ENCODE measurements around the gene DCAF17. TPM values are rescaled to one million over a fixed set of nuclear protein-coding genes. Genes with fewer than 3 reads are reported as not detected.

The DCAF17 gene
- total RNA-seq, 3 donors from 2014 or later (not counting 1 experiment from before 2014, with no cell fraction given), result 20.0 to 33.8 (median 30.7) TPM

DNA sequence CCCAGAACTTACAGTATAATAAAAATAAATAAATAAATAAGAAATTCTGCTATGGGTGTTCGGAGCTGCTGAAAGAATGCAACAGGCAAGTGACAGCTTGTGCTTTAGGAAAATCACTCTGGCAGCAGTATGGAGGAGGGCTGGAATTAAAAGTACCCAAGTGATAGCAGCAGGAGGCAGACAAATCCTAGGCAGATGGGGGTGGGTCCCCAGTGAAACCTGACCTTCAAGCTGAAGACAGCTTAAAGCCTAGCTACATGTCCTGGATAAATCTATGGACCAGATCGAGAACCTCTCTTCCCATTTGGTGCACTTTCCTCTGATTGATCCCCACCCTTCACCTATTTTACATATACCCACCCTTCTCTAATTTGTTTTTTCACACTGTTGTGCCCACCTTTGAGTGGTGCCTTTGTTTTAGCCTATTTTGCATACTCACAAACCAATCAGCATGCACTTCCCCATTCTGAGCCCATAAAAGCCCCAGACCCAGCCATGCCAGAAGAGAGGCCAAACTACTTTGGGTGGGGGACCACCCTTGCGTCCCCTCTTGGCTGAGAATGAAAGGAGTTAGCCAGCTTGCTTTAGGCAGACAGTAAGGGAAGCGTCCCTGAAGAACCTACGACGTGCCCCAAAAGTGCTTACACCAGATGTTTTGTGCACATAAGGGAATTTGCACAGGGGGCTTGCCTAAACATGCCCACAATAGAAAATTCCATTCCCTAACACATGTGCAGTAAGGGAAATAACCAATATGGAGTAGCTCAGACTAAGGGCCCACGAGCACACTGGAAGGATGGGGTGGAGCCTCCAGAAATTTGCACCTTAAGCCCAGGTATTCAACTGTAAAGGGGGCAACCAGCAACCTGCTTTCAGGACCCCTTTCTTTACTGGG lies 3.3 kb upstream of the DCAF17 start:
- no peaks in the 10 kb centered on the region for H3K27me3 ChIP-seq (ENCODE audit: control insufficient read depth, insufficient read depth, low read length)
- Mint-ChIP-seq H3K27ac (no peak overlapping the region), H3K4me1 (peaks cover 17 to 26% of the 10 kb centered on the region in 2 donors), H3K9me3 (no peaks in the 10 kb centered on the region), H3K27me3 (ENCODE audit: low read depth in 2 of 2) (no peaks in the 10 kb centered on the region), H3K36me3 (no peaks in the 10 kb centered on the region), H3K4me3 (no peak overlapping the region)
- intact Hi-C loops (cut with micrococcal nuclease), result no loop called here
- H3K9me3 ChIP-seq (ENCODE audit: control insufficient read depth, insufficient read depth, low read length), result no peaks in the 10 kb centered on the region
- 99% methylated on average over 7 of the region's 7 CpGs for WGBS (ENCODE audit: insufficient coverage)
- TF ChIP-seq, protein P1, sequence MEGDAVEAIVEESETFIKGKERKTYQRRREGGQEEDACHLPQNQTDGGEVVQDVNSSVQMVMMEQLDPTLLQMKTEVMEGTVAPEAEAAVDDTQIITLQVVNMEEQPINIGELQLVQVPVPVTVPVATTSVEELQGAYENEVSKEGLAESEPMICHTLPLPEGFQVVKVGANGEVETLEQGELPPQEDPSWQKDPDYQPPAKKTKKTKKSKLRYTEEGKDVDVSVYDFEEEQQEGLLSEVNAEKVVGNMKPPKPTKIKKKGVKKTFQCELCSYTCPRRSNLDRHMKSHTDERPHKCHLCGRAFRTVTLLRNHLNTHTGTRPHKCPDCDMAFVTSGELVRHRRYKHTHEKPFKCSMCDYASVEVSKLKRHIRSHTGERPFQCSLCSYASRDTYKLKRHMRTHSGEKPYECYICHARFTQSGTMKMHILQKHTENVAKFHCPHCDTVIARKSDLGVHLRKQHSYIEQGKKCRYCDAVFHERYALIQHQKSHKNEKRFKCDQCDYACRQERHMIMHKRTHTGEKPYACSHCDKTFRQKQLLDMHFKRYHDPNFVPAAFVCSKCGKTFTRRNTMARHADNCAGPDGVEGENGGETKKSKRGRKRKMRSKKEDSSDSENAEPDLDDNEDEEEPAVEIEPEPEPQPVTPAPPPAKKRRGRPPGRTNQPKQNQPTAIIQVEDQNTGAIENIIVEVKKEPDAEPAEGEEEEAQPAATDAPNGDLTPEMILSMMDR (IDR thresholded peaks at IDR 0.05), result no peak
- no peak for ATAC-seq
- no peak overlapping the region for H3K4me3 ChIP-seq (ENCODE audit: low read length)
- H3K4me1 ChIP-seq (ENCODE audit: control insufficient read depth, insufficient read depth, low read length), result peaks cover 10% of the 10 kb centered on the region
- H3K36me3 ChIP-seq (ENCODE audit: control insufficient read depth, insufficient read depth, low read length), result no peaks in the 10 kb centered on the region
- H3K27ac ChIP-seq (ENCODE audit: low read length), result no peak overlapping the region
- DNase-seq, result no peak

DNA sequence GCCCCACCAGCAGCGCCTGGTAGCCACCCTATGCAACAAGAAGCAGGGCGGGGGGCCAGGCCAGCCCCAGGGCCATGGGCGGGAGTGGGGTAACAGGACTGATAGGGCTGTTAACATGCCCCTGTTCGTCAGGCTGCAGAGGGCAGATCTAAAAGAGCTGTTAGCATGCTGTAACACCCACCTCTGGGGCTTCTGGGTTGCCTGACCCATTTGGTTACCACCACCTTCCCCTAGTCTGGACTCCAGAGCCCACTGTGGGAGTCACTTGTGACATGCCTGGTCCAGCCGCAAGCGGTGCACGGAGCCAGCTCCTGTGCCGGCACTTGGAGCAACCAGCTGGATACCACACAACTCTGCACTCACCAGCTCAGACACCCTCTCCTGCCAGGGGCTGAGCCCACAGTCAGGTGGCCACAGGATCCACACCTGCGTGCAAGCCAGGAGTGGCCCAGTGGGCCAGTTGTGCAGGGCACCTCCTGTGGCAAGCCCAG lies 2.3 kb upstream of the DCAF17 start:
- DNase-seq, result no peak
- H3K27me3 ChIP-seq (ENCODE audit: control insufficient read depth, insufficient read depth, low read length), result no peaks in the 10 kb centered on the region
- peaks cover 5% of the 10 kb centered on the region for H3K36me3 ChIP-seq (ENCODE audit: control insufficient read depth, insufficient read depth, low read length)
- Mint-ChIP-seq H3K9me3 (no peaks in the 10 kb centered on the region), H3K36me3 (peaks cover 1% of the 10 kb centered on the region), H3K27ac (no peak overlapping the region), H3K4me3 (no peak overlapping the region), H3K27me3 (ENCODE audit: low read depth in 2 of 2) (no peaks in the 10 kb centered on the region), H3K4me1 (peaks cover 17 to 27% of the 10 kb centered on the region in 2 donors)
- H3K9me3 ChIP-seq (ENCODE audit: control insufficient read depth, insufficient read depth, low read length), result no peaks in the 10 kb centered on the region
- no peak overlapping the region for H3K27ac ChIP-seq (ENCODE audit: low read length)
- no peak overlapping the region for H3K4me3 ChIP-seq (ENCODE audit: low read length)
- intact Hi-C loops (cut with micrococcal nuclease), result no loop called here
- TF ChIP-seq, protein P1 (IDR thresholded peaks at IDR 0.05), result no peak
- ATAC-seq, result no peak
- peaks cover 10% of the 10 kb centered on the region for H3K4me1 ChIP-seq (ENCODE audit: control insufficient read depth, insufficient read depth, low read length)
- 95% methylated on average over 9 of the region's 9 CpGs for WGBS (ENCODE audit: insufficient coverage)

DNA sequence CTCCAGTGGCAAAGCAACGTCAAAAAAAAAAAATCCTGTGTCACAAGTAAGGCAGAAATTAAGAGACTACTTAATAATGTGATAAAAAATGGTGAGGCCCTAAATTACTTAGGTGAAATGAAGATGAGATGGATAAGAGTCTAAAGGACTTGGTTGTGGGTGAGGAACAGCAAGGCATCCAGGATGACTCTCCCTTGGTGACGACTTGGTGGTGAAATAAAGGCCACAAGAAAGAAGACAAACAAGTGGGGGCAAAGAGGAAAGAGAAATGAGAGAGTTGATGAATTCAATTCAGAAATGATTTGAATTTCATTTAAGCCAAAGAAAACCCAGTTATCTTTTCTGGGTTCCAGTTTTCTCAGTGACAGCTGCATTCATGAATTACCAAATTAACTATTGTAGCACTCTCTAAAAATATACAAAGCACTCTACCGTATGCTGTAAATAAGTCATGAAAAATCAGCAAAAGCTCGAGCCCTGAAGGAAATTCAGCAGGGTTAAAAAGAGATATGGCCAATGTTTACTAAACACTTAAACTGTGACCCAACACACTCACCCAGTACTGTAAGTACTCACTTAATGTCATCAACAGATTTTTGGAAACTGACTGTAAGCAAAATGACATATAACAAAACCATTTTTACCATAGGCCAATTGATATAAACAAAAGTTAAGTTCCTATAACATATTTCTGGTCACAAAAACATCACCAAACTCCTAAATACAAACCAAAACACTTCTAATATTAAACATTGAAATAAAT lies 1.6 kb upstream of the DCAF17 start:
- peaks cover 18 to 27% of the 10 kb centered on the region in 2 donors for H3K4me1 Mint-ChIP-seq

More for the DNA sequence above, 1.6 kb upstream of the DCAF17 start:
- no peaks in the 10 kb centered on the region for H3K9me3 Mint-ChIP-seq
- no peak overlapping the region for H3K27ac ChIP-seq (ENCODE audit: low read length)
- peak overlapping the region; percentile 94 for H3K4me3 Mint-ChIP-seq
- H3K27me3 ChIP-seq (ENCODE audit: control insufficient read depth, insufficient read depth, low read length), result no peaks in the 10 kb centered on the region
- H3K4me1 ChIP-seq (ENCODE audit: control insufficient read depth, insufficient read depth, low read length), result peaks cover 10% of the 10 kb centered on the region
- DNase-seq (no peak), ATAC-seq (no peak)
- intact Hi-C loops (cut with micrococcal nuclease), result no loop called here
- 76% methylated on average over 4 of the region's 4 CpGs for WGBS (ENCODE audit: insufficient coverage)
- H3K27me3 Mint-ChIP-seq (ENCODE audit: low read depth in 2 of 2), result no peaks in the 10 kb centered on the region
- H3K27ac Mint-ChIP-seq, result peak overlapping the region; percentile 88 to 91
- H3K36me3 Mint-ChIP-seq, result peaks cover 8% of the 10 kb centered on the region
- no peak overlapping the region for H3K4me3 ChIP-seq (ENCODE audit: low read length)
- no peaks in the 10 kb centered on the region for H3K9me3 ChIP-seq (ENCODE audit: control insufficient read depth, insufficient read depth, low read length)
- H3K36me3 ChIP-seq (ENCODE audit: control insufficient read depth, insufficient read depth, low read length), result peaks cover 11% of the 10 kb centered on the region
- TF ChIP-seq, protein P1 (IDR thresholded peaks at IDR 0.05), result no peak
